Smooth muscle cell of the umbilical artery (primary cell): Measurements from ENCODE around the gene STK39. TPM values are rescaled to one million over a fixed set of nuclear protein-coding genes. Genes with fewer than 3 reads are reported as not detected.

Experiments used
- total RNA-seq: library from RNA; depleted of rRNA; stranded (reverse); fragments of >200 nt; gene quantifications from 2 replicates; pipeline ENCODE4 v1.2.3, GENCODE V29; 2014

STK39 gene
- total RNA-seq: 19.3 and 31.3 TPM in 2 replicates

DNA sequence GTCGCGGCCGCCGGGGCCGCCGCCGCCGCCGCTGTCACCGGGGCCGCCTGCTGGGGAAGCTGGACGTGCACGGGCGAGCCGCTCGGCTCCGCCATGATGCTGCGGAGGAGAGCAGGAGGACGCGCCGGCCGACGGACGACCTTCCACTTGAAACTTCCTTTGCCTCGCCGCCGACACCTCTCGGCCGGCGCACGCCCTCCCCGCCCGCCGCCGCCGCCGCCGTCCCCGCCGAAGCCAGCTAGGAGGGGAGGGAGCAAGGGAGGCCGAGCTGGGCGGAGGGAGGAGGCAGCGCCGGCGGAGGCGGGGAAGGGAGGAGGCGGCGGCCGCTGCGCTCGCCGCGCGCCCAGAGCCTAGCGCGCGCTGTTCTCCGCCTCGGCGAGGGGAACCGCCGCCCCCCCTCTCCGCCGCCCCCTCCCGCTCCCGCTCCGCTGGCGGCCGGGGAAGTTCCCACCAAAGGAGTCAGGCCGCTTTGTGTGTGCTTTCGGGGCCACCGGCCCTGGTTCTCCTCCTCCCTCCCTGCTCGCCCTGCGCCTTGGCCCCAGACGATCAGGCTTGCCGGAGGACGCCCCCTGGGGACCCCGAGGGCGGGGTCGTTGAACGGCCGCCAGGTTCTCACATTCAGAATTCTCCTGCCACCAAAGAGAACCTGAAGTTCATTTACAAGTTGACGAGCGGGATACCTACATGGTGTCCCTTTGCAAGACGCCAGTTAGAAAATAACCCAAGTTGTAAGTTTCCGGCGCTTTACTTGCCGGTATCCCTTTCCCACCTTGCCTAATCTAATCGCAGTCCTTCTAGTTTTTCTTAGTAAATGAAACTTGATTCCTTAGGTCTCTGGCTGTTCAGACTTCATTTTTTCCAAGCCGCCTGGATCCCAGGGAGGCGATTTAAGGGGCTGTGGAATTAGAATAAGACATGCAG lies at the start of gene STK39:
Gene STK39, minus strand, starts transcription at position 255 of the 921 bp plus-strand sequence. Its CDS starts 160 bp downstream, at position 95.

Other genes with a start within 250 kb of the STK39 start
- gene CERS6, start 208.7 kb upstream of the STK39 start, total RNA-seq: 19.9 and 24.2 TPM in 2 replicates